K562 (cell line): ENCODE measurements around the gene ADARB2. TPM values are rescaled to one million over a fixed set of nuclear protein-coding genes. Genes with fewer than 3 reads are reported as not detected.

Experiments
- ATAC-seq: fragments of 200-7000 bp; cut with Tn5 transposase; 3 replicates; pipeline ENCODE4 v1.9.1; 2020; ENCODE audit warnings: moderate library complexity
- BruUV-seq: library from RNA; stranded (reverse); fragments of 400-500 nt; replicated peaks from 2 replicates; lab custom pipeline; 2021; lab: Mats Ljungman, UMichigan
- CTCF ChIA-PET: fragments of 300-600 bp; formaldehyde crosslinking; extraction: SDS; loops from one replicate; lab custom pipeline; 2021; ENCODE audit warnings: low intra/inter-chr PET ratio; lab: Yijun Ruan, JAX
- POLR2A ChIA-PET: fragments of 300-600, 350-650 bp; sonication (Branson Sonifier 250); formaldehyde crosslinking; extraction: SDS; loops from one replicate; lab custom pipeline; 2021; ENCODE audit warnings: antibody characterized with exemption, inconsistent platforms; lab: Yijun Ruan, JAX
- DNase-seq, 4 experiments: peaks; one replicate each; pipeline versions ENCODE4 v3.0.0 to v3.0.0-alpha.2; 2011 to 2018; ENCODE audit warnings: low spot score in 3 of 4, mixed read lengths in 3 of 4; ENCODE audit errors: extremely low read depth in 1 of 4
- FAIRE-seq: peaks from 2 replicates; lab custom pipeline; 2011; peaks lifted over from hg19 to GRCh38; lab: Jason Lieb, UNC
- H2AFZ ChIP-seq: 2 replicates; pipeline ENCODE4 v1.6.0; 2011; ENCODE audit warnings: low read depth, low read length, control low read depth, inconsistent platforms
- H3K27ac ChIP-seq: fragments of 200-600 bp; 3 replicates; pipeline ENCODE4 v1.8.0; 2011; ENCODE audit warnings: low read depth, mild to moderate bottlenecking, control low read depth, inconsistent platforms, low read length, moderate library complexity, mixed read lengths; ENCODE audit errors: extremely low read depth
- H3K27me3 ChIP-seq, 2 experiments: fragments of 300-600 bp in 1 of 2; 2 replicates in 1 of 2; 3 replicates in 1 of 2; pipeline versions ENCODE4 v1.6.0 to v1.8.0; 2011; ENCODE audit warnings: inconsistent platforms in 2 of 2, low read length in 2 of 2, mild to moderate bottlenecking in 1 of 2, mixed read lengths in 1 of 2, moderate library complexity in 1 of 2; ENCODE audit not compliant: control insufficient read depth in 2 of 2, insufficient read depth in 2 of 2
- H3K36me3 ChIP-seq: fragments of 300-600 bp; 3 replicates; pipeline ENCODE4 v1.8.0; 2011; ENCODE audit warnings: mild to moderate bottlenecking, low read length, inconsistent platforms; ENCODE audit not compliant: control insufficient read depth, insufficient read depth
- H3K4me1 ChIP-seq, 2 experiments: fragments of 200-600 bp in 1 of 2; replicated peaks in 1 of 2; 2 replicates in 1 of 2; 3 replicates in 1 of 2; pipeline versions ENCODE4 v1.5.1 to v1.8.0; 2011; ENCODE audit warnings: inconsistent platforms in 2 of 2, low read length in 2 of 2, mild to moderate bottlenecking in 1 of 2, mixed read lengths in 1 of 2, moderate library complexity in 1 of 2; ENCODE audit not compliant: control insufficient read depth in 2 of 2, insufficient read depth in 2 of 2
- H3K4me2 ChIP-seq: 2 replicates; pipeline ENCODE4 v1.6.1; 2011; ENCODE audit warnings: low read length, control low read depth, inconsistent platforms, mixed read lengths; ENCODE audit not compliant: insufficient read depth
- H3K4me3 ChIP-seq: fragments of 200-600 bp; sonication (generic), shearing (Covaris generic); 2 replicates; pipeline ENCODE4 v1.5.1; 2016; ENCODE audit warnings: control low read depth, inconsistent platforms
- H3K79me2 ChIP-seq: fragments of 200-600 bp; 3 replicates; pipeline ENCODE4 v1.8.0; 2011; ENCODE audit warnings: low read length, inconsistent platforms; ENCODE audit not compliant: control insufficient read depth, insufficient read depth
- H3K9ac ChIP-seq, 2 experiments: 2 replicates each; pipeline versions ENCODE4 v1.6.0 to v1.6.1; 2011; ENCODE audit warnings: low read depth in 2 of 2, low read length in 2 of 2, control low read depth in 1 of 2, inconsistent platforms in 1 of 2, mild to moderate bottlenecking in 1 of 2, mixed read lengths in 1 of 2; ENCODE audit not compliant: insufficient read depth in 1 of 2
- H3K9me1 ChIP-seq: one replicate; pipeline ENCODE4 v1.6.0; 2011; ENCODE audit warnings: inconsistent platforms, mild to moderate bottlenecking, low read length, moderate library complexity; ENCODE audit not compliant: control insufficient read depth, insufficient read depth
- H3K9me3 ChIP-seq: replicated peaks from 2 replicates; pipeline ENCODE4 v1.5.1; 2011; ENCODE audit warnings: low read depth, low read length, inconsistent platforms; ENCODE audit not compliant: control insufficient read depth, insufficient read depth
- H4K20me1 ChIP-seq: replicated peaks from 2 replicates; pipeline ENCODE4 v1.6.1; 2011; ENCODE audit warnings: low read length, inconsistent platforms, mixed read lengths; ENCODE audit not compliant: control insufficient read depth, insufficient read depth
- RBM34 ChIP-seq: fragments of 200-400 bp; formaldehyde crosslinking; IDR thresholded peaks from 2 replicates; pipeline ENCODE4 v1.6.1; 2018; ENCODE audit warnings: low read length, borderline replicate concordance; ENCODE audit not compliant: insufficient read depth
- ZNF431 ChIP-seq: sonication (generic); formaldehyde crosslinking; IDR thresholded peaks from 2 replicates; pipeline ENCODE4 v1.8.0; 2022; ENCODE audit warnings: mild to moderate bottlenecking, missing genetic modification reagents
- WGBS: fragments of 100-300 bp; shearing (Covaris generic); methylation state at CpG from one replicate; pipeline ENCODE4 v1.1.6; 2016; ENCODE audit warnings: low coverage, mixed read lengths; ENCODE audit not compliant: insufficient coverage; ENCODE audit errors: missing lambda C conversion rate; 5-methylcytosine and 5-hydroxymethylcytosine counted together
- in situ Hi-C: fragments of 300-500 bp; cut with MboI; formaldehyde crosslinking; loops from 4 replicates; pipeline ENCODE4 v1.15.0; 2018; ENCODE audit warnings: inconsistent platforms, mixed read lengths
- intact Hi-C: fragments of 100-400 bp; cut with micrococcal nuclease; formaldehyde crosslinking; loops from 2 replicates; pipeline ENCODE4 v1.14.2; 2022
- polyA plus RNA-seq, 8 experiments: library from polyadenylated mRNA; depleted of rRNA in 4 of 8; stranded (reverse) in 5 of 8; unstranded in 3 of 8; fragments of >200 nt; fragmentation: Nextera tagmentation in 2 of 8; fragmentation: Illumina TruSeq in 1 of 8; extraction: Ambion mirVana in 2 of 8; extraction: Trizol in 1 of 8; gene quantifications; 2 replicates each; pipeline versions ENCODE4 v1.2.1 to v1.2.3, GENCODE V29; 2011 to 2014; ENCODE audit warnings: inconsistent platforms in 1 of 8, missing spikeins in 1 of 8
- total RNA-seq, 7 experiments: library from RNA; depleted of rRNA in 6 of 7; stranded (reverse); fragments of >200 nt in 6 of 7; fragmentation: Illumina TruSeq in 2 of 7; extraction: Trizol in 2 of 7; gene quantifications; 2 replicates each; pipeline versions ENCODE4 v1.2.1 to v1.2.3, GENCODE V29; 2011 to 2021; ENCODE audit warnings: low replicate concordance in 1 of 7
- TF ChIP-seq, protein P1 (sequence below): fragments of 450-650 bp; formaldehyde crosslinking; IDR thresholded peaks from 2 replicates; pipeline ENCODE4 v1.4.0; 2020; ENCODE audit warnings: mild to moderate bottlenecking
- TF ChIP-seq, protein P2 (sequence below): fragments of 250-450 bp; sonication (Bioruptor Pico); IDR thresholded peaks from 2 replicates; pipeline ENCODE4 v1.8.0; 2021; ENCODE audit warnings: moderate library complexity, mild to moderate bottlenecking, inconsistent platforms
- TF ChIP-seq, protein P3 (sequence below): fragments of 200-600 bp; sonication (generic); IDR thresholded peaks from one replicate; pipeline ENCODE4 v1.6.1; 2012; ENCODE audit warnings: mild to moderate bottlenecking, low read depth, low read length, inconsistent platforms
- TF ChIP-seq, protein P4 (sequence below): fragments of 450-650 bp; conservative IDR thresholded peaks from 2 replicates; pipeline ENCODE4 v1.6.1; 2016; ENCODE audit warnings: missing genetic modification characterization, low read depth, mild to moderate bottlenecking, control low read depth, missing compliant biosample characterization

ADARB2 gene
- total and polyA plus RNA-seq, 9 of the 15 experiments (the other 6 are each of a cell fraction or from before 2014, with no cell fraction given), result not detected

DNA sequence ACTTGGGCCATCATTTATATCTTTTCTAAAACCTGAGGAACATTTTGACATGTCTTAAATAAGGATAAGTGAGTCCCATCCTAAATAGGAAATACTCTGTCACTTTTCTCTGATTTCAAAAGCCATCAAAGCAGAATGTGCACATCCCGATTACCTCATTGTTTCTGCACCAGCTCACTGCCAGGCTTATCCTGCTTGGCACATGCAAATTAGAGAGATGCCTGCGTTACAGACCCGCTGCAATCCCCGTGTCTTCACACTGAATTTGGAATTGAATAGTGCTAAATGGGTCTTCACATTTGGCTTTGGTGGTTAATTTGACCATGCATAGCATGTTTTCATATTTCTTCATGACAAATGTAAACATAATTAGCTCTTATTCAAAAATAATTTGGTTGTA is 401.7 kb downstream of the ADARB2 start:
- Histone ChIP-seq H3K79me2 (no peaks in the 10 kb centered on the region), H3K9ac (no peak overlapping the region), H3K4me2 (no peak overlapping the region), H2AFZ (no peak overlapping the region), H3K36me3 (no peaks in the 10 kb centered on the region), H3K9me3 (no peaks in the 10 kb centered on the region), H3K4me1 (no peaks in the 10 kb centered on the region), H3K4me3 (no peak overlapping the region), H4K20me1 (no peaks in the 10 kb centered on the region), H3K9me1 (no peaks in the 10 kb centered on the region), H3K27ac (no peak overlapping the region), H3K27me3 (peaks cover 3 to 17% of the 10 kb centered on the region in 2 experiments; a peak in 3 of 5 replicates)
- ATAC-seq (no peak), DNase-seq (no peak), FAIRE-seq (no peak)
- POLR2A ChIA-PET, result no interaction called here
- BruUV-seq, result no TSS peak
- 1% methylated on average over 4 of the region's 4 CpGs for WGBS
- in situ Hi-C loops, result no loop called here
- CTCF ChIA-PET, result no interaction called here
- intact Hi-C loops, result no loop called here
- TF ChIP-seq ZNF431 (CRISPR knock-in tag) (no peak), RBM34 (no peak)
- TF ChIP-seq, protein P1, sequence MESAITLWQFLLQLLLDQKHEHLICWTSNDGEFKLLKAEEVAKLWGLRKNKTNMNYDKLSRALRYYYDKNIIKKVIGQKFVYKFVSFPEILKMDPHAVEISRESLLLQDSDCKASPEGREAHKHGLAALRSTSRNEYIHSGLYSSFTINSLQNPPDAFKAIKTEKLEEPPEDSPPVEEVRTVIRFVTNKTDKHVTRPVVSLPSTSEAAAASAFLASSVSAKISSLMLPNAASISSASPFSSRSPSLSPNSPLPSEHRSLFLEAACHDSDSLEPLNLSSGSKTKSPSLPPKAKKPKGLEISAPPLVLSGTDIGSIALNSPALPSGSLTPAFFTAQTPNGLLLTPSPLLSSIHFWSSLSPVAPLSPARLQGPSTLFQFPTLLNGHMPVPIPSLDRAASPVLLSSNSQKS (CRISPR knock-in tag), result no peak
- TF ChIP-seq, protein P2, sequence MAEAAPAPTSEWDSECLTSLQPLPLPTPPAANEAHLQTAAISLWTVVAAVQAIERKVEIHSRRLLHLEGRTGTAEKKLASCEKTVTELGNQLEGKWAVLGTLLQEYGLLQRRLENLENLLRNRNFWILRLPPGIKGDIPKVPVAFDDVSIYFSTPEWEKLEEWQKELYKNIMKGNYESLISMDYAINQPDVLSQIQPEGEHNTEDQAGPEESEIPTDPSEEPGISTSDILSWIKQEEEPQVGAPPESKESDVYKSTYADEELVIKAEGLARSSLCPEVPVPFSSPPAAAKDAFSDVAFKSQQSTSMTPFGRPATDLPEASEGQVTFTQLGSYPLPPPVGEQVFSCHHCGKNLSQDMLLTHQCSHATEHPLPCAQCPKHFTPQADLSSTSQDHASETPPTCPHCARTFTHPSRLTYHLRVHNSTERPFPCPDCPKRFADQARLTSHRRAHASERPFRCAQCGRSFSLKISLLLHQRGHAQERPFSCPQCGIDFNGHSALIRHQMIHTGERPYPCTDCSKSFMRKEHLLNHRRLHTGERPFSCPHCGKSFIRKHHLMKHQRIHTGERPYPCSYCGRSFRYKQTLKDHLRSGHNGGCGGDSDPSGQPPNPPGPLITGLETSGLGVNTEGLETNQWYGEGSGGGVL (CRISPR knock-in tag), result no peak
- TF ChIP-seq, protein P3, sequence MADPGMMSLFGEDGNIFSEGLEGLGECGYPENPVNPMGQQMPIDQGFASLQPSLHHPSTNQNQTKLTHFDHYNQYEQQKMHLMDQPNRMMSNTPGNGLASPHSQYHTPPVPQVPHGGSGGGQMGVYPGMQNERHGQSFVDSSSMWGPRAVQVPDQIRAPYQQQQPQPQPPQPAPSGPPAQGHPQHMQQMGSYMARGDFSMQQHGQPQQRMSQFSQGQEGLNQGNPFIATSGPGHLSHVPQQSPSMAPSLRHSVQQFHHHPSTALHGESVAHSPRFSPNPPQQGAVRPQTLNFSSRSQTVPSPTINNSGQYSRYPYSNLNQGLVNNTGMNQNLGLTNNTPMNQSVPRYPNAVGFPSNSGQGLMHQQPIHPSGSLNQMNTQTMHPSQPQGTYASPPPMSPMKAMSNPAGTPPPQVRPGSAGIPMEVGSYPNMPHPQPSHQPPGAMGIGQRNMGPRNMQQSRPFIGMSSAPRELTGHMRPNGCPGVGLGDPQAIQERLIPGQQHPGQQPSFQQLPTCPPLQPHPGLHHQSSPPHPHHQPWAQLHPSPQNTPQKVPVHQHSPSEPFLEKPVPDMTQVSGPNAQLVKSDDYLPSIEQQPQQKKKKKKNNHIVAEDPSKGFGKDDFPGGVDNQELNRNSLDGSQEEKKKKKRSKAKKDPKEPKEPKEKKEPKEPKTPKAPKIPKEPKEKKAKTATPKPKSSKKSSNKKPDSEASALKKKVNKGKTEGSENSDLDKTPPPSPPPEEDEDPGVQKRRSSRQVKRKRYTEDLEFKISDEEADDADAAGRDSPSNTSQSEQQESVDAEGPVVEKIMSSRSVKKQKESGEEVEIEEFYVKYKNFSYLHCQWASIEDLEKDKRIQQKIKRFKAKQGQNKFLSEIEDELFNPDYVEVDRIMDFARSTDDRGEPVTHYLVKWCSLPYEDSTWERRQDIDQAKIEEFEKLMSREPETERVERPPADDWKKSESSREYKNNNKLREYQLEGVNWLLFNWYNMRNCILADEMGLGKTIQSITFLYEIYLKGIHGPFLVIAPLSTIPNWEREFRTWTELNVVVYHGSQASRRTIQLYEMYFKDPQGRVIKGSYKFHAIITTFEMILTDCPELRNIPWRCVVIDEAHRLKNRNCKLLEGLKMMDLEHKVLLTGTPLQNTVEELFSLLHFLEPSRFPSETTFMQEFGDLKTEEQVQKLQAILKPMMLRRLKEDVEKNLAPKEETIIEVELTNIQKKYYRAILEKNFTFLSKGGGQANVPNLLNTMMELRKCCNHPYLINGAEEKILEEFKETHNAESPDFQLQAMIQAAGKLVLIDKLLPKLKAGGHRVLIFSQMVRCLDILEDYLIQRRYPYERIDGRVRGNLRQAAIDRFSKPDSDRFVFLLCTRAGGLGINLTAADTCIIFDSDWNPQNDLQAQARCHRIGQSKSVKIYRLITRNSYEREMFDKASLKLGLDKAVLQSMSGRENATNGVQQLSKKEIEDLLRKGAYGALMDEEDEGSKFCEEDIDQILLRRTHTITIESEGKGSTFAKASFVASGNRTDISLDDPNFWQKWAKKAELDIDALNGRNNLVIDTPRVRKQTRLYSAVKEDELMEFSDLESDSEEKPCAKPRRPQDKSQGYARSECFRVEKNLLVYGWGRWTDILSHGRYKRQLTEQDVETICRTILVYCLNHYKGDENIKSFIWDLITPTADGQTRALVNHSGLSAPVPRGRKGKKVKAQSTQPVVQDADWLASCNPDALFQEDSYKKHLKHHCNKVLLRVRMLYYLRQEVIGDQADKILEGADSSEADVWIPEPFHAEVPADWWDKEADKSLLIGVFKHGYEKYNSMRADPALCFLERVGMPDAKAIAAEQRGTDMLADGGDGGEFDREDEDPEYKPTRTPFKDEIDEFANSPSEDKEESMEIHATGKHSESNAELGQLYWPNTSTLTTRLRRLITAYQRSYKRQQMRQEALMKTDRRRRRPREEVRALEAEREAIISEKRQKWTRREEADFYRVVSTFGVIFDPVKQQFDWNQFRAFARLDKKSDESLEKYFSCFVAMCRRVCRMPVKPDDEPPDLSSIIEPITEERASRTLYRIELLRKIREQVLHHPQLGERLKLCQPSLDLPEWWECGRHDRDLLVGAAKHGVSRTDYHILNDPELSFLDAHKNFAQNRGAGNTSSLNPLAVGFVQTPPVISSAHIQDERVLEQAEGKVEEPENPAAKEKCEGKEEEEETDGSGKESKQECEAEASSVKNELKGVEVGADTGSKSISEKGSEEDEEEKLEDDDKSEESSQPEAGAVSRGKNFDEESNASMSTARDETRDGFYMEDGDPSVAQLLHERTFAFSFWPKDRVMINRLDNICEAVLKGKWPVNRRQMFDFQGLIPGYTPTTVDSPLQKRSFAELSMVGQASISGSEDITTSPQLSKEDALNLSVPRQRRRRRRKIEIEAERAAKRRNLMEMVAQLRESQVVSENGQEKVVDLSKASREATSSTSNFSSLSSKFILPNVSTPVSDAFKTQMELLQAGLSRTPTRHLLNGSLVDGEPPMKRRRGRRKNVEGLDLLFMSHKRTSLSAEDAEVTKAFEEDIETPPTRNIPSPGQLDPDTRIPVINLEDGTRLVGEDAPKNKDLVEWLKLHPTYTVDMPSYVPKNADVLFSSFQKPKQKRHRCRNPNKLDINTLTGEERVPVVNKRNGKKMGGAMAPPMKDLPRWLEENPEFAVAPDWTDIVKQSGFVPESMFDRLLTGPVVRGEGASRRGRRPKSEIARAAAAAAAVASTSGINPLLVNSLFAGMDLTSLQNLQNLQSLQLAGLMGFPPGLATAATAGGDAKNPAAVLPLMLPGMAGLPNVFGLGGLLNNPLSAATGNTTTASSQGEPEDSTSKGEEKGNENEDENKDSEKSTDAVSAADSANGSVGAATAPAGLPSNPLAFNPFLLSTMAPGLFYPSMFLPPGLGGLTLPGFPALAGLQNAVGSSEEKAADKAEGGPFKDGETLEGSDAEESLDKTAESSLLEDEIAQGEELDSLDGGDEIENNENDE, result no peak
- TF ChIP-seq, protein P4, sequence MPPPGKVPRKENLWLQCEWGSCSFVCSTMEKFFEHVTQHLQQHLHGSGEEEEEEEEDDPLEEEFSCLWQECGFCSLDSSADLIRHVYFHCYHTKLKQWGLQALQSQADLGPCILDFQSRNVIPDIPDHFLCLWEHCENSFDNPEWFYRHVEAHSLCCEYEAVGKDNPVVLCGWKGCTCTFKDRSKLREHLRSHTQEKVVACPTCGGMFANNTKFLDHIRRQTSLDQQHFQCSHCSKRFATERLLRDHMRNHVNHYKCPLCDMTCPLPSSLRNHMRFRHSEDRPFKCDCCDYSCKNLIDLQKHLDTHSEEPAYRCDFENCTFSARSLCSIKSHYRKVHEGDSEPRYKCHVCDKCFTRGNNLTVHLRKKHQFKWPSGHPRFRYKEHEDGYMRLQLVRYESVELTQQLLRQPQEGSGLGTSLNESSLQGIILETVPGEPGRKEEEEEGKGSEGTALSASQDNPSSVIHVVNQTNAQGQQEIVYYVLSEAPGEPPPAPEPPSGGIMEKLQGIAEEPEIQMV (tag), result no peak
